Mesenchymal stem cell (in vitro differentiated cells and primary cell): ENCODE measurements around the gene FERMT2.

ENCODE experiments used
- DNase-seq: peaks from one replicate; pipeline ENCODE4 v3.0.0-alpha.2; 2013
- H2AFZ ChIP-seq: one replicate; pipeline ENCODE4 v1.6.1; 2013; ENCODE audit warnings: low read depth, mild to moderate bottlenecking, control low read depth, inconsistent platforms, low read length, moderate library complexity
- H2AK5ac ChIP-seq: 2 replicates; pipeline ENCODE4 v1.6.1; 2013; ENCODE audit warnings: low read length, moderate library complexity, mild to moderate bottlenecking, inconsistent platforms; ENCODE audit not compliant: severe bottlenecking
- H2BK120ac ChIP-seq: one replicate; pipeline ENCODE4 v1.6.1; 2013; ENCODE audit warnings: low read depth, mild to moderate bottlenecking, inconsistent platforms, low read length, moderate library complexity
- H2BK12ac ChIP-seq, 2 experiments: one replicate each; pipeline ENCODE4 v1.6.1; 2013; ENCODE audit warnings: inconsistent platforms in 2 of 2, low read length in 2 of 2, mild to moderate bottlenecking in 2 of 2, moderate library complexity in 2 of 2, control low read depth in 1 of 2
- H2BK15ac ChIP-seq: one replicate; pipeline ENCODE4 v1.6.1; 2013; ENCODE audit warnings: mild to moderate bottlenecking, low read depth, inconsistent platforms; ENCODE audit not compliant: poor library complexity, severe bottlenecking
- H2BK5ac ChIP-seq: 2 replicates; pipeline ENCODE4 v1.6.1; 2013; ENCODE audit warnings: low read depth, mild to moderate bottlenecking, low read length, control low read depth, inconsistent platforms; ENCODE audit not compliant: poor library complexity, severe bottlenecking
- H3K14ac ChIP-seq, 2 experiments: one replicate each; pipeline ENCODE4 v1.6.1; 2013; ENCODE audit warnings: inconsistent platforms in 2 of 2, low read length in 2 of 2, control low read depth in 1 of 2, mild to moderate bottlenecking in 1 of 2, moderate library complexity in 1 of 2
- H3K18ac ChIP-seq, 2 experiments: one replicate each; pipeline ENCODE4 v1.6.1; 2013; ENCODE audit warnings: inconsistent platforms in 2 of 2, low read length in 2 of 2, control low read depth in 1 of 2, low read depth in 1 of 2, mild to moderate bottlenecking in 1 of 2
- H3K23ac ChIP-seq, 2 experiments: one replicate each; pipeline ENCODE4 v1.6.1; 2013; ENCODE audit warnings: inconsistent platforms in 2 of 2, low read length in 2 of 2, mild to moderate bottlenecking in 2 of 2, moderate library complexity in 2 of 2, control low read depth in 1 of 2
- H3K27ac ChIP-seq: 2 replicates; pipeline ENCODE4 v1.5.1; 2013; ENCODE audit warnings: mild to moderate bottlenecking, moderate library complexity, low read length, control low read depth, inconsistent platforms; ENCODE audit not compliant: poor library complexity, severe bottlenecking
- H3K27me3 ChIP-seq, 2 experiments: 2 replicates each; pipeline versions ENCODE4 v1.6.1 to v1.7.0; 2013; ENCODE audit warnings: low read length in 2 of 2, mild to moderate bottlenecking in 2 of 2, moderate library complexity in 2 of 2, control low read depth in 1 of 2, inconsistent platforms in 1 of 2; ENCODE audit not compliant: control insufficient read depth in 1 of 2, insufficient read depth in 1 of 2
- H3K36me3 ChIP-seq, 2 experiments: 2 replicates each; pipeline versions ENCODE4 v1.6.1 to v1.7.0; 2013; ENCODE audit warnings: low read length in 2 of 2, control low read depth in 1 of 2, inconsistent platforms in 1 of 2, low read depth in 1 of 2, mild to moderate bottlenecking in 1 of 2; ENCODE audit not compliant: insufficient read depth in 2 of 2, control insufficient read depth in 1 of 2
- H3K4ac ChIP-seq, 2 experiments: one replicate each; pipeline ENCODE4 v1.6.1; 2013; ENCODE audit warnings: inconsistent platforms in 2 of 2, low read length in 2 of 2, mild to moderate bottlenecking in 2 of 2, moderate library complexity in 2 of 2, control low read depth in 1 of 2, low read depth in 1 of 2
- H3K4me1 ChIP-seq: 2 replicates; pipeline ENCODE4 v1.6.1; 2013; ENCODE audit warnings: low read depth, low read length, control low read depth; ENCODE audit not compliant: control insufficient read depth, insufficient read depth
- H3K4me2 ChIP-seq: 2 replicates; pipeline ENCODE4 v1.6.1; 2013; ENCODE audit warnings: low read length, mild to moderate bottlenecking, inconsistent platforms; ENCODE audit not compliant: poor library complexity, severe bottlenecking
- H3K4me3 ChIP-seq, 2 experiments: 2 replicates each; pipeline versions ENCODE4 v1.5.1 to v1.7.0; 2013; ENCODE audit warnings: low read length in 2 of 2, mild to moderate bottlenecking in 2 of 2, control low read depth in 1 of 2, low read depth in 1 of 2; ENCODE audit not compliant: insufficient read depth in 1 of 2
- H3K79me1 ChIP-seq: replicated peaks from 2 replicates; pipeline ENCODE4 v1.6.1; 2013; ENCODE audit warnings: mild to moderate bottlenecking, control low read depth, low read length, inconsistent platforms; ENCODE audit not compliant: poor library complexity, severe bottlenecking
- H3K9ac ChIP-seq: 2 replicates; pipeline ENCODE4 v1.7.0; 2013; ENCODE audit warnings: mild to moderate bottlenecking, low read length, moderate library complexity
- H3K9me3 ChIP-seq: 2 replicates; pipeline ENCODE4 v1.7.0; 2013; ENCODE audit warnings: mild to moderate bottlenecking, low read length; ENCODE audit not compliant: control insufficient read depth
- H4K8ac ChIP-seq: one replicate; pipeline ENCODE4 v1.6.1; 2013; ENCODE audit warnings: inconsistent platforms, mild to moderate bottlenecking, low read length, moderate library complexity
- H4K91ac ChIP-seq: one replicate; pipeline ENCODE4 v1.6.1; 2013; ENCODE audit warnings: mild to moderate bottlenecking, low read length, inconsistent platforms
- WGBS: methylation state at CpG from one replicate; pipeline ENCODE4 v1.1.7; 2013; ENCODE audit warnings: mixed read lengths; 5-methylcytosine and 5-hydroxymethylcytosine counted together

FERMT2 gene

DNA sequence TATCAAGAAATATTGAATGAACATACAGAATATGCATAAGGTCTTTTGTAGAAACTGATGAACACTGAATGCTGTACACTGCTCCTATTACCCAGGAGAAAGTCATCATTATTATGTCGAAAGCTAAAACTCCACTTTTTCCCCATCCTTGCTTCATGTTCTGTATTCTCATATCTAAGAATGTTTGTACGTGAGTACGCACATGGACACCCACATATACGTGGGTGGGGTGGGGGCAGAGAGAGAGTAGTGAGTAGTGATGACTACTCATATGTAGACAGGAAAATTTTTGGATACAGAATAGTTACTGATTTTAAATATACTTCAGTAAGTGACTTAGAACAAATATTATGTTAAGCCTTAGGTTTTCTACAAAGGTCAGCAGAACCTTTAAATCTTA is 75.1 kb downstream of the FERMT2 start:
- no peak overlapping the region for H3K14ac ChIP-seq
- no peak overlapping the region for H2BK12ac ChIP-seq
- H4K91ac ChIP-seq: no peak overlapping the region
- no peak overlapping the region for H3K18ac ChIP-seq
- no peak overlapping the region for H3K4me3 ChIP-seq
- no peak overlapping the region for H2AK5ac ChIP-seq
- H3K4ac ChIP-seq: no peak overlapping the region
- no peaks in the 10 kb centered on the region for H3K27me3 ChIP-seq
- no peak overlapping the region for H2BK120ac ChIP-seq
- peak overlapping the region; percentile 56 for H3K9ac ChIP-seq
- no peak for DNase-seq
- no peak overlapping the region for H4K8ac ChIP-seq
- no peak overlapping the region for H3K4me2 ChIP-seq
- H3K79me1 ChIP-seq: peaks cover 19% of the 10 kb centered on the region
- no peak overlapping the region for H3K23ac ChIP-seq
- H3K36me3 ChIP-seq: peaks cover 25 to 95% of the 10 kb centered on the region in 2 experiments
- no peak overlapping the region for H2BK15ac ChIP-seq
- H3K4me1 ChIP-seq: peaks cover 4% of the 10 kb centered on the region
- WGBS: 100% methylated on average over 1 of the region's 4 CpGs
- no peak overlapping the region for H2BK5ac ChIP-seq
- no peaks in the 10 kb centered on the region for H3K9me3 ChIP-seq
- no peak overlapping the region for H2AFZ ChIP-seq
- H3K27ac ChIP-seq: no peak overlapping the region

DNA sequence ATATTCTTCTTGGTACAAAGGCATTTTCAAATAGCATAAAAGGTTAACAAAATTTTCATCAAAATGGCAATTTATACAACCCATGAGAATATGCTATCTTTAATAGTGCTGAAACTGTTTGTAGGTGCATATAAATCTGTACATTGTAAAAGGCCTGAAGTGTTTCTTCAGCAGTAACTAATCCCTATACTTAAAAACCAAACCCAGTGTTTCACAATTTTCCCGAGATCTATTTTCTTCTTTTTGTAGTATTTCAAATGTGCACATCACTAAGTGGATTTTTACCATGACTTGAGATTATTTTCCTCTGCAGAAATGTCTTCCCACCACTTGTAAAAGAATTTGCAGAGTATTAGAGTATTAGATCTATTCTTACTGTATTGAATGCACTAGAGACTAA is 76.5 kb downstream of the FERMT2 start:
- Histone ChIP-seq H4K8ac (no peak overlapping the region), H3K4me3 (no peak overlapping the region), H3K4me1 (no peaks in the 10 kb centered on the region), H2AK5ac (no peak overlapping the region), H3K18ac (no peak overlapping the region), H4K91ac (no peak overlapping the region), H3K36me3 (peaks cover 23 to 93% of the 10 kb centered on the region in 2 experiments), H2BK12ac (no peak overlapping the region), H3K4ac (no peak overlapping the region), H3K27me3 (no peaks in the 10 kb centered on the region), H3K9ac (peak overlapping the region; percentile 72), H2BK5ac (no peak overlapping the region), H3K27ac (no peak overlapping the region), H2BK120ac (no peak overlapping the region), H2BK15ac (no peak overlapping the region), H3K14ac (no peak overlapping the region), H3K9me3 (no peaks in the 10 kb centered on the region), H3K4me2 (no peak overlapping the region), H2AFZ (no peak overlapping the region), H3K23ac (no peak overlapping the region), H3K79me1 (peaks cover 17% of the 10 kb centered on the region)
- no peak for DNase-seq
- no CpG with 5 or more reads among the region's 1 CpG for WGBS

DNA sequence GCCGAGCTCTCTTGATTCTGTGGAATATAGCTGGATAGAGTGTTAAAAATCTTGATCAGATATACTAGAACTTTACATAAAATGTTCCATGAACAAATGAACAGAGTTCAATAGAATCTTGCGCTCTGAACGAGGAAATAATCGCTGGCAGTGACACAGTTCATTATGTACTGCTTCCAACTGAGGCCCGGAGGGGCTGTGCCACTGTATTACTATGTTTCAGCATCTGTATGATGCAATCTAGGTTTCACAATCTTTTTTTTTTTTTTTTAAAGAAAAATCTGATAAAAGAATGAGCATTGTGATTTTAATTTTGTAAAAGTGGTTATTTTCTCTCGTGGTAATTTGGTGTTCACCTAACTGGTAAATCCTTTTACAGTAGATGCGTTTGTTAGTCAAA is 77.2 kb downstream of the FERMT2 start:
- peaks cover 21% of the 10 kb centered on the region for H3K79me1 ChIP-seq
- no peak overlapping the region for H3K23ac ChIP-seq
- no peak overlapping the region for H2BK15ac ChIP-seq
- H3K4ac ChIP-seq: no peak overlapping the region
- peak; percentile 46 for DNase-seq
- no peak overlapping the region for H2BK12ac ChIP-seq
- H4K8ac ChIP-seq: no peak overlapping the region
- H3K14ac ChIP-seq: no peak overlapping the region
- H2AK5ac ChIP-seq: no peak overlapping the region
- H3K18ac ChIP-seq: no peak overlapping the region
- 94% methylated on average over 5 of the region's 7 CpGs for WGBS
- peak overlapping the region in 1 of 2 experiments; percentile 38 for H3K4me3 ChIP-seq
- no peak overlapping the region for H2AFZ ChIP-seq
- no peak overlapping the region for H3K27ac ChIP-seq
- no peak overlapping the region for H3K4me2 ChIP-seq
- peaks cover 26 to 93% of the 10 kb centered on the region in 2 experiments for H3K36me3 ChIP-seq
- no peaks in the 10 kb centered on the region for H3K27me3 ChIP-seq
- no peak overlapping the region for H2BK5ac ChIP-seq
- H4K91ac ChIP-seq: no peak overlapping the region
- H3K9ac ChIP-seq: peak overlapping the region; percentile 72
- H3K4me1 ChIP-seq: no peaks in the 10 kb centered on the region
- H3K9me3 ChIP-seq: no peaks in the 10 kb centered on the region
- no peak overlapping the region for H2BK120ac ChIP-seq

DNA sequence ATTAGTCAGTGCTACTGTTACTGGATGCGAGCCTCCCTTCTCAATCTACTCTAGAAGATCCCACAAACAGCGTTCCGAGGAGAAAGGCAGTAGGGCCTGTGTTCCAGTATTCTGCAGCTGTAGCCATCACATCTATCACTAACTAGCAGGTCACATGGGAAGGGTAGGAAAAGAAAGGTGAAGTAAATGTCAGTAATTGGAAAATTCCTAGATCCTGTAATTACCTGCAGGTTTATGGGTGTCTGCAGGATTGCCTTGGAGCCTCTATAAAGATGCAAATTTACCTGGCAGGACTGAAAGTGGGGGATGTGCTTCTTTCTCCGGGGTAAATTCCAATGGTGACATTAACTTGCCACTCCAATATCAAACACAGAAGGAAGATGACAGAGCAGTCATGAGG is 77.8 kb downstream of the FERMT2 start:
- Histone ChIP-seq H4K91ac (no peak overlapping the region), H3K36me3 (peaks cover 29 to 93% of the 10 kb centered on the region in 2 experiments), H3K4ac (no peak overlapping the region), H2AFZ (no peak overlapping the region), H3K23ac (no peak overlapping the region), H2BK15ac (no peak overlapping the region), H3K18ac (no peak overlapping the region), H3K4me1 (no peaks in the 10 kb centered on the region), H3K4me3 (no peak overlapping the region), H3K4me2 (no peak overlapping the region), H2BK12ac (no peak overlapping the region), H3K27me3 (no peaks in the 10 kb centered on the region), H2AK5ac (no peak overlapping the region), H3K79me1 (peaks cover 22% of the 10 kb centered on the region), H2BK120ac (no peak overlapping the region), H3K14ac (peak overlapping the region in 1 of 2 experiments; percentile 75), H2BK5ac (no peak overlapping the region), H3K9ac (peak overlapping the region; percentile 72), H3K9me3 (no peaks in the 10 kb centered on the region), H3K27ac (no peak overlapping the region), H4K8ac (no peak overlapping the region)
- no peak for DNase-seq
- WGBS: 100% methylated on average over 3 of the region's 4 CpGs
